HG02885 (cell line): ENCODE measurements around the gene SLC35F3.

Source experiments
- ATAC-seq: cut with Tn5 transposase; IDR thresholded peaks from one replicate; pipeline ENCODE4 v1.9.1; 2021; ENCODE audit warnings: mild to moderate bottlenecking; ENCODE audit not compliant: unreplicated experiment, poor library complexity

The SLC35F3 gene

DNA sequence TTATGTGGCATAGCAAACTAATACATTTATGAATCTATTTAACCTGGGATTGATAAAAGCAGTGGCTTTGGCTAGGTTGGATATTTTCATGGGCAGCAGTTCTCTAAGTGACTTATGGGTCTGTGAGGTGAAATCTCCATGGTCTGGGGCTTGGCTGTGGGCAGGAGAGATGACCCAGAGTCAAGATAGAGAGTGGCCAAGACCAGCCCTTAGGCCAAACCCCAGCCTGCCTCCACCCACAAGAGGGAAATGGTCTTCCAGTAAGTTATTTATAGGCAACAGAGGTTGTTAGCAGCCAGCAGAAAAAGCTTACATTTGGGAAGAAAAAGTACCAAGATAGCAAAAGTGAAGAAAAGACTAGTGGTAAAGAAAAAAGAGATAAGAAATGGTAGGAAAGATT lies 61.4 kb downstream of the SLC35F3 start:
- ATAC-seq: no peak

DNA sequence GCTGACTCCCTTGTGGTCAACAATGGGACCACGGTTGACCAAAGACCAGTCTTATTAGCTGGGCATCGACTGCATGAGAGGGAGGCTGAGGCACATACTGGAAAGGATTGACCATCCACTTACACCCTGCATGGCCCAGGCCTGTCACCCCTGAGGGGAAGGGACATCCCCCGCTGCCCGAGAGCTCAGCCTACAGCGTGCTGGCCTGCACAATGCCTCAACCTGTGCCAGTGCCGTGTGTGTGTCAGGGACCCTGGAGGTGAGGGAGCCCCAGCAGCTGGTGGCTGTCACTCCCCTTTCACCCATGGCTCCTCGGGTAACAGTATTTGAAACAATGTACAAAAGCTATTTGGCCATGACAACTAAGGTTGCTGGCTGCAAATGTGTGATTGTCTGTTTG lies 67.3 kb downstream of the SLC35F3 start:
- no peak for ATAC-seq

DNA sequence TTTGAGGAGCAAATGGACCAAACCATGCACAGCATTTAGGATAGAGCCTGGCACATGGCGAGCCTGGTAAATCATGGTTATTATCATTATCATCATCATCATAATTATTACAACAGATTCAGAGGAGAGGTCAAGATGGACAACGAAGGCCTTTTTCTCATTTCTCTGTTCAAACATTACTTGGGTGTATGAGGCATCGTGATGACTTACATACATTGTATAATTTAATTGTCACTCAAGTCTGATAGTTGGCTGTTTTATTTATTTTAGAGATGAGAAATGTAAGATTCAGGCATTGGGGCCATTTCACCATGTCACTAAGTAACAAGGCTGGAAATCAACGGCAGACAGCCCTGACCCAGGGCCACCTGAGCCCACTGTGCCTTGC lies 68.1 kb downstream of the SLC35F3 start:
- no peak for ATAC-seq

DNA sequence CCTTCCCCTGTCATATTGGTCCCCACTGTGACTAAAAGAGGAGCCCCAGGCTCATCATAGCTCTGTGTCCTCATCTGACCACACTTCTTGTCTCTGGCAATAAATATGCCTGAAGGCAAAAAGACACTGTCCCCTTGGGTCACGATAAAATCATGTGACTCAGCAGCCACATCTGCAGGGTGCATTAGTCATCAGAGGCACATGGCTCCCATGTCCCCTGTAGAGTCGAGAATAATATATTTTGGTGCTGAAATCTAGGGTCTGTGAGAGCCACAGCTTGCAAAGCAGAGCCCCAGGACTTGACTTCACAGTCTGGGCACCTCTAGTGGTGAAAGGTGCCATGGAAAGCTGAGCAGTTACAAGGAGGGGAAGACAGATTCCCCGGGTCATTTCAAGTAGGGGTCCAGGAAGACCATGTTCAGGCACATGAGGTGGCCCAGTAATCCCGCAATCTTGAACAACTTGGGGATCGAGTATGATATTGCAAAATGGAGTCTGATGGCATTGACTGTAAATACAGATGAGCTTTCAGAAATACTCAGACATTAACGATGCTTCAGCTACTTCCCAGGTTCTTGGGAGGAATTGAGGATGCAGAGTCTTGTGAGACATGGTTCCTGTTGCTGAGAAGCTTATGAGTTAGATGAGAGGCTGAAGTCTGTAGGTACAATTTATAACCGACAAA lies 68.6 kb downstream of the SLC35F3 start:
- no peak for ATAC-seq

DNA sequence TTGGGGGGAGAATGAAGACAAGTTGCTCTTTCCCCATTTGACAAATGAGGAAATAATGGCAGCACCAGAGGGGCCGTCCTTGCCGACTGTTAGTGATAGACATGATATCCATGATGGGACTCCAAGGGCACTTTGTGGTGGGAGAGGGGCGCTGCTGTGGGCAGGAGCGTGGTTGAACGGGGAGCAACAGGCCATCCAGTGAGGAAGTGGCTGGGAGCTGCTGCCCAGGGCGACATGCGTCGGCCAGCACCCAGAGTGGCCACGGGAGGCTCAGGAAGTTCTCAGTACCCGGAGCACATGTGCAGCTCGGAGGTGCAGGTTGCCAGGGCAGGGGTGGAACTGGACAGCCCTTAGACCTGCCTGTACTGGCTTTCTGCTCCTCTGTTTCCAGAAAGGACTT lies 71.0 kb downstream of the SLC35F3 start:
- no peak for ATAC-seq

DNA sequence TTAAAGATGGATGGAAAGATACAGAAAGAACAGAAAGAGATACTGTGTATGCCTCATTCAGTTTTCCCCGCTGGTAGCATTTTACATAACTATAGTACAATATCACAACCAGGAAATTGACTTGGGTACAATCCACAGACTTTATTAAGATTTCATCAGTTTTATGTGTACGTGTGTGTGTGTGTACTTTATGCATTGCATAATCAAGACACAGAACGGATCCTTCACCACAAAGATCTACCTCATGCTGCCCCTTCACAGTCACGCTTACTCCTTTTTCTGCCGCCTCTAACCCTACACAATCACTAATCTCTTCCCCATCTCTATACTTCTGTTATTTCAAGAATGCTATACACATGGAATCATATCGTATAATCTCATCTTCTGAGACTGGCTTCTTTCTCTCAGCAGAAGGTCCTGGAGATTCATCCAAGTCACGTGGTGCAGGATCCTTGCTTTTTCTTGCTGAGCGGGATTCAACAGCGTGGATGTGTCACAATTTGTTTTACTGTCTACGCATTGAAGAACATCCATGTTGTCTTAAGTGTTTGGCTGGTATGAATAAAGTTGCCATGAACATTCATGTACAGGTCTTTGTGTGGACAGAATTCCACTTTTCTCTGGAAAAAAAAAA lies 76.7 kb downstream of the SLC35F3 start:
- no peak for ATAC-seq

DNA sequence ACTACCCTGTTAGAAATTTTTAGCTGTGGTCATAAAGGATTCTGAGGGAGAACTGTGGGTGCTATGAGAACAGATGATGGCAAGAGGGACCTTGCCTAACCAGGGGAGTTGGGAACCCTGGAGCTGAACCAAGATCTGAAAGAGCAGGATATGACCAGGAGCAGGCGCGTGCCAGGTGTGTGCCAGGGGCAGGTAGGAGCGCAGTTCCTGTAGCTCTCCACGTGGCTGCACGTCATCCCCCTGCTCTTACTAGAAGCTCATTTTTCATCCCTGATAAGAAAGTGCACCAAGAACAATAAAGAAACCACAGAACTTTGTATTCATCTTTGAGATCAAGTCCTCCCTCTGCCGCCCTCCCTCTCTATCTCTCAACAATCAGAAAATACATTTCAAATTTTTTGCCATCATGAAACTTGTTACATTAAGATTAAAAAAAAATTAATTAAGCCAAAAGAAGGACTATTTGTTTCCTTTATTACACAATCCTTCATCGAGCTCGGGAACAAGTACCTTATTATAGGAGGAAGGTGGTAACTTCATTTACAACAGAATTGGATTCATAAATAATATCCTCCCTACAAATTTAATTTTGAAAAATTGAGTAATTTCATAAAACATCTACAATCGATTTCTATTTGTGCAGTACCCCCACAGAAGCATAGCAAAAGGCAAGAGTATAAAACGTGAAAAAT lies 78.5 kb downstream of the SLC35F3 start:
- no peak for ATAC-seq

DNA sequence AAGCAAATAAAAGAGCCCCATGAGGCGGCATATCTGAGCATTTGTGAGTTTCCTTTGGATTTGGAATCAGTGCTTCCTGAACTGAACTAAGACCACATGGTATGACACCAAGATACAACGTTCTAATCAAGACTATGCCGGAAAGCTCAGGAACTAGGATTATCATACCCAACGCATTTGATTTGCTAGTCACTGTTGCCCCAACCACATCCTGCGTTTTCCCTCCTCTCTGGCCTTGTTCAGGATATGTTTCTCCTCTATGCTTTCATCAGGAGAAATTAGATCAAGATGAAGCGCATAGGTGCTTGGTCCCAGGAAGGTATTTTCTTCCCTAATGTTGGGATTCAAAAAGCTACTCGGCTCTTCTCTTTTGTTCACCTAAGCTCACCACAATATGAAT lies 79.3 kb downstream of the SLC35F3 start:
- ATAC-seq: no peak

DNA sequence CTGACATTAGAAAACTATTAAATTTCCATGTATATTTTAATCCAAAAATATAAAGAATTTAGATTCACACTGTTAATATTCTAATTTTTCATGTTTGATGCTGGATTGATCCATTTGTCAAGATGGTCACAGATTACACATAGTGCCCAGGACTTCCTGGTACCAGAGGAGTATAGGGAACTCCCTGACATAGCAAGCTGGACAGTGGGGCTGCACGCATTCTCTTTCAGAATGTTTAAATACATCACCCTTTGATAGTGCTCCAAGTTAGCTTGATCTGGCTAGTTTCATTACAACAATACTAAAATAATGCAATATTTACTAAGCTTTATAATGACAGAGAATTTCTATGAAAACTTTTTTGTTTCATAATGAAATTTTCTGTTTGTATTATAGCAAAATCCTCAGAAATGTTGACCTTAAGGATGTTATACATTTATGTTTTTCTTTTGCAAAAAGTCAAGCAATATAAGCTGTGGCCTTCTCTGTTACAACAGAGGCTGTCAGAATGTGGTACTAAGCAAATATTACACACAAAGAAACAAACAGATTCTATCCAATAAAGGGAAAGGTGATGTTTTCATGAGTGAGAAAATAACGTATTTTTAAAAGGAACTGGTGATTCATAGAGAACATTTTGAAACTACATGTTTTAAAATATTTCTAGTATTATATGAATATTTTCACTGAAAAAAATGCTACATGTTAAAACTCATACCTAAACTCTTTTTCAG lies 84.7 kb downstream of the SLC35F3 start:
- ATAC-seq: no peak

DNA sequence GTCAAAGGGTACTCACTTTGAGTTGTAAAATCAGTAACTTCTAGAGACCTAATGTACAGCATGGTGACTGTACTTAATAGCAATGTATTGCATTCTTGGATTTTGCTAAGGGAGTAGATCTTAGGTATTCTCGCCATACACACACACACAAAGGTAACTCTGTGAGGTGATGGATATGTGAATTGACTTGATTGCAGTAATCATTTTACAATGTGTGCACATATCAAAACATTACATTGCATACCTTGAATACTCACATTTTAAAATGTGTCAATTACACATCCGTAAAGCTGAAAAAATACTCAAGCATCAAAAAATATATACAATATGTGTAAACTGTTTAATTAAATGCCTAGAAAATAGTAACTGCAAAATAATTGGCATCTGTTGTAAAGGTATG lies 86.0 kb downstream of the SLC35F3 start:
- no peak for ATAC-seq

DNA sequence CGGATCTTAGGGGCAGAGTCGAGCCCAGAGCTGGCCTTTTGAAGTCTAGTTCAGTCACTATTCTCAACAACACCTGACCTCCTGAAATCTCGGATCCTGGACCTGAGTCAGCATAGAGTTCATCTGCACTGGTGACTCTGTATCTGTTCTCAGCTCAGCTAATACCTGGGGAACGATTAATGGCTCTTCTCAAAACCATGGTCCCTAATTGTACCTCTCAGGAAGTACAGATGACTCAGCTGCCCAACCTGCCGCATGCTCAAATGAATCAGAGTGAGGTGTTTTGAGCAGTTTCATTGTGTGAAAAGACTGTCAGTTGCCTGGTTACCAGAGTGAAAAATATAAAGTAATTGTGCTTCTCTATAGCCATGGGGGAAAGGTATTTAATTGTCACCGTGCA lies 89.2 kb downstream of the SLC35F3 start:
- no peak for ATAC-seq

DNA sequence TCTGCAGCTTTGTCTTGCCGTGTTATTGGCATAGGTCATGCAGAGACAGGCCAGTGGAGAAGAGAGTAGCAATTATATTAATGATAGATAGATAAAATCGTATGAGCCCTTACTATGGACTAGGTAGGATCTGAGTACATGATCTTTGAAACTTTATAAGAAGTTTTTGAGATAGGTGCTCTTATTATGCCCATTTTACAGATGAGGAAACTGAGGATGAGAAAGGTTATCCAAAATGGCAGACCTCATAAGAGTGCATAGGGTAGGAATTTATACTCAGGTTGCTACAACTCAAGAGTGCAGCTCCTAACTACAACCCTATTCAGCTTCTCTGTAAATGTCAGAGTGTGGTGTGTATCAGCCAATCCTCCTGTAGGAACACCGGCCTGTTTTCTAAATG lies 89.6 kb downstream of the SLC35F3 start:
- no peak for ATAC-seq

DNA sequence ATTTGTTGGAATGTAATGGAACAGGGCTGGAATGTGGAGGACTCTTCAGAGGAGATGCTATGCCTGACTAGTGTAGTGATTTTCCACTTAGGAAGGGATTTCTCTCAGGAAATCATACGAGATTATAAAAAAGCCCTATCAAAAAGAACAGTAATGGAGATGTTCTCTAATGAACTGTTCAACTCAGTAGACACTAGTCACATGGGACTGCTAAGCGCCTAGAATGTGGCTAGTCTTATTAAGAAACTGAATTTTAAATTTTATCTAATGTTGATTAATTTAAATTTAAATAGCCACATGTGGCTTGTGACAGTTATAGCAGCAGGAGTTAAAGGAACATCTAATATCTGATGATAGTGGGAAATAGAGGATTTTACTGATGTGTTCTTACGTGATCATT lies 94.0 kb downstream of the SLC35F3 start:
- no peak for ATAC-seq

DNA sequence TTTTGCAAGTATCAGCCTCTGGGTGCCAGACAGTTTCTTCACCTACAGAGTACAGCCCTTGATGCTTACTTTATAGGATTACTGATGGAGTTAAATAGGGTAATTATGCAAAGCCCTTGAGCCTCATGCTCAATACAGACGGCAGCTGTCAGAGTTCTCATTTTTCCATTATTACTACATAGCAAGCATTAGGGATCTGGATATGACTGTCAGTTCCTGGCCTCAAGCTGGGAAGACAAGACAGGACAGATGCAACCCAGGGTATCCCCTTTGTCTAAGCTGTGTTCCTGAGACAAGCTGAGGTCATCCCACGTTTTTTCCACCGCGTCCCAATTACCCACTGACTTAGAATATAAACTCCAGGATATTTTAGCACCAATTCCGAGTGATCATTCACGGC lies 94.4 kb downstream of the SLC35F3 start:
- ATAC-seq: no peak

DNA sequence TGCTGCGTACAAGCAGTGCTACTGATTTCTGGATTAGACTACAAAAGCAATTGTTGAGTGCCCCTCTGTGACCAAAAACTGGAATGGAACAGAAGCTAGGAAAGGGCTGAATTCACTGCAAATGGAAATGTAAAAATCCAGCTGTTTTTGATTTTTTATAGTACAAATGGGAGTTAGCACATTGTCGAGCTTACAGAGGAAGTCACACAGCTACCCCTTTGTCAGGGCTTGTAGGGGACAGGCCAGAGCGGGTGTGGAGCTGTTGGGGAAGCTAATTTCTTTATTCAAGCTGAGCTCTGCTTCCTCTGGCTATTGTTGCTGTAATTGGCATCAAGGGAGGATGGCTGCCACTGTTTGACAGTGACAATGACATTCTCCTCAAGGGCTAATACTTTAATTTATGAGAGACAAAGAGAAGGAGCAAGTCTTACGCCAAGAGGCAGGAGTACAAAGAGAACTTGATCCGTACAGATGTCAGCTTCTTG lies 96.1 kb downstream of the SLC35F3 start:
- no peak for ATAC-seq

DNA sequence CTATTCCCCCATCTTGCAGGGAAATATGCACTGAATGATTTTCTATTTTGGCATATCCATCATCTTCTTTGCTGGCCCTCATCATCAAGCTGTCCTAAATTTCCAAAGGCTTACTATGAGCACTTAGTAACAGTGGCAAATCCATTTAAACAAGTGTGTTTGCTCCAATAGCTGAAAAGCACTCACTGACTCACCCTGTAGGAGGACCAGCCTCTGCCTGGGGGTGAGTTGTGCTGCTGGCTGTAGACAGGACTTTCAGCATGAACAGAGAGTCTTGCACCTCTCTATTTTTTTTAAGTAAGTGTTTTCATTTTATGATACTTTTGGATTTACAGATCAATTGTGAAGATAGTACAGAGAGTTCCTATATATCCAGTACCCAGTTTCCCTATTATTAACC lies 97.3 kb downstream of the SLC35F3 start:
- no peak for ATAC-seq

DNA sequence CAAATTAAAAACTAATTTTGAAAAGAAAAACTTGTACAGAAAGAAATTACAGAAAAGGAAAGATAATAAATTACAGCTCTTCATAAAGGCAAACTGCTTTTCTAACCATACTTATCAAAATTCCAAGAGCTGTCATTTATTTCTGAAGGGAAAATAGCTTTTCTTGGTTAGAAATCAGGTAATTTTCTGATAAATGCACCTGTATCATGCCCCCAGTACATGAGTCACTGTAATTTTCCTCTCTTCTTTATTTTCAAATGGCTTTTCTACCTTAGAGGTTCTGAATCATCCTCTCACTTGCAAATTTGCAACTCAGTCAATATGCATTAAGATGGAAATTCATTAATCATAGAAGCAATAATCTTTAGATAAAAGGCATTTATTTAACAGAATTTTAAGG lies 100.1 kb downstream of the SLC35F3 start:
- ATAC-seq: no peak

DNA sequence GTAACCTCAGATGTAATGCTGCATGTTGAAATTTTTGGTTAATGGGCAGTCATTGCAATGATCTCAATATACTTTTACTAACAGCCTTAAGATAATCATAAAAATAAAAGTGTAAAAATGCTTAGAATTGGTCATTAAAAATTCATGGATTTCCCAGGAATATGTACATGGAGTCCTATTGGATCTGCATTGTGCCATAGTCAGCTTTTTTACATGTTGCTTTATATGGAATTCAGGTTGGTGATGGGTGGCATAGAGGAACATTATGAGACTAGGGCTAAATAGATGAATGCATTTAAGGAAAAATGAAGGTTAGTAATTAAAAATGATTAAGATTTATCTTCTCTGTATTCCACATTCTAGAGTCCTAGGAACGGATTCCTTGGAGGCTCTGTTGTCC lies 103.2 kb downstream of the SLC35F3 start:
- no peak for ATAC-seq

DNA sequence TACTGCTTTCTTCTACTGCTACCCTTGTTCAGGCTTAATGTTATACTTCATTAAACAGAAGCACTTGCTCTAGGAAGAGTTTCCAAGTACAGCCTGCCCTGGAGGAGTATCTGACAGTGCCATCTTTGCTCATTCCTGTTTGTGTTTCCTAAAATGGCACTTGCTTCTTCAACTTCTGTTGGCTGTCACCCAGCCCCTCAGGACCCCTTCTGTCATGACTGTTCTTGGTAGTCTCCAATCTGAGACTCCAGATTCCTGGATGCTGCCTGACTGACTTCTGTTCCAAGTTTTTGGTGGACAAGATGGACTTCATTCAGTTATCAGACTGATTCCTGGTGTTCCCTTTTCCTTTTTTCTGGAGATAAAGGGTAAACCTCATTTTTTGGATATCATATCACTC lies 104.1 kb downstream of the SLC35F3 start:
- ATAC-seq: no peak

DNA sequence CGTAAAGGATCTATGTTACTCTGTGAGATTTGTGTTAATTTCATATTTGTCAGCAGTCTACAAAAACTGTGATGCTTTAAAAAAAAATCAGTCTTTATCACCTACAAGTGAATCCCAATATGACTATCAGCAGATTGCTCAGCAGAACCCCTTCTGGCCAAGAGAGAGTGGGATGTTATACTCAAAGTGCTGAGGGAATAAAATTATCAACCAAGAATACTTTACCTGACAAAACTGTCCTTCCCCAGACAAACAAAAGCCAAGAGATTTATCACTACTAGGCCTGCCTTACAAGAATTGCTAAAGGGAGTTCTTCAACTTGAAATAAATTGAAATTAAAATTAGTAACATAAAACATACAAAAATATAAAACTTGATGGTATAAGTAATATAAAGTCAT lies 105.2 kb downstream of the SLC35F3 start:
- ATAC-seq: no peak

DNA sequence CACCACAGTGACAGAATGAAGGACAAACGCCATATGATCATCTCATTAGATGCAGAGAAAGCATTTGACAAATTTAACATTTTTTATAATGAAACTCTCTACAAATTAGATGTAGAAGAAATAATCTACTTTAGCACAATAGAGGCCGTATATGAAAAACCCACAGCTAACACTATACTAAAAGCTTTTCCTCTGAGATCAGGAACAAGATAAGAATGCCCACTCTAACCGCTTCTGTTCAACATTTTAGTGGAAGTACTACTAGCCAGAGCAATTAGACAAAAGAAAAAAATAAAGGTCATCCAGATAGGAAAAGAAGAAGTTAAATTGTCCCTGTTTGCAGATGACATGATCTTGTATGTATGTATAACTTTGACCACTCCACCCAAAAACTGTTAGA lies 109.7 kb downstream of the SLC35F3 start:
- no peak for ATAC-seq
